GM19468 (cell line): ENCODE measurements around the gene ENGASE.
"Not testable (repeated sequence)": the region's sequence is repeated elsewhere in the genome, so short reads cannot be mapped to it uniquely, and the experiment has no call there.

ENCODE experiments used
- ATAC-seq: cut with Tn5 transposase; IDR thresholded peaks from one replicate; pipeline ENCODE4 v1.9.1; 2021; ENCODE audit warnings: mild to moderate bottlenecking, moderate library complexity, moderate number of reproducible peaks; ENCODE audit not compliant: unreplicated experiment; ENCODE audit errors: extremely low read depth

ENGASE gene, protein sequence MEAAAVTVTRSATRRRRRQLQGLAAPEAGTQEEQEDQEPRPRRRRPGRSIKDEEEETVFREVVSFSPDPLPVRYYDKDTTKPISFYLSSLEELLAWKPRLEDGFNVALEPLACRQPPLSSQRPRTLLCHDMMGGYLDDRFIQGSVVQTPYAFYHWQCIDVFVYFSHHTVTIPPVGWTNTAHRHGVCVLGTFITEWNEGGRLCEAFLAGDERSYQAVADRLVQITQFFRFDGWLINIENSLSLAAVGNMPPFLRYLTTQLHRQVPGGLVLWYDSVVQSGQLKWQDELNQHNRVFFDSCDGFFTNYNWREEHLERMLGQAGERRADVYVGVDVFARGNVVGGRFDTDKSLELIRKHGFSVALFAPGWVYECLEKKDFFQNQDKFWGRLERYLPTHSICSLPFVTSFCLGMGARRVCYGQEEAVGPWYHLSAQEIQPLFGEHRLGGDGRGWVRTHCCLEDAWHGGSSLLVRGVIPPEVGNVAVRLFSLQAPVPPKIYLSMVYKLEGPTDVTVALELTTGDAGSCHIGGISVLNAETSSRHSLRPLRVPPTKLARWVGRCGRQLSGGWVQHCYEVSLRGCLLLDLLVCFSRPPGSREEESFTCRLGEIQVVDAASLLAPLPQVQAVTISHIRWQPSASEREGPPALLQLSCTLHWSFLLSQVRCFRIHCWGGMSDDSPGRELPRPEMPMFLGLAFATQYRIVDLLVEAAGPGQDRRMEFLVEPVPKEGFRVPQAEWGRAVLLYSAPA

DNA sequence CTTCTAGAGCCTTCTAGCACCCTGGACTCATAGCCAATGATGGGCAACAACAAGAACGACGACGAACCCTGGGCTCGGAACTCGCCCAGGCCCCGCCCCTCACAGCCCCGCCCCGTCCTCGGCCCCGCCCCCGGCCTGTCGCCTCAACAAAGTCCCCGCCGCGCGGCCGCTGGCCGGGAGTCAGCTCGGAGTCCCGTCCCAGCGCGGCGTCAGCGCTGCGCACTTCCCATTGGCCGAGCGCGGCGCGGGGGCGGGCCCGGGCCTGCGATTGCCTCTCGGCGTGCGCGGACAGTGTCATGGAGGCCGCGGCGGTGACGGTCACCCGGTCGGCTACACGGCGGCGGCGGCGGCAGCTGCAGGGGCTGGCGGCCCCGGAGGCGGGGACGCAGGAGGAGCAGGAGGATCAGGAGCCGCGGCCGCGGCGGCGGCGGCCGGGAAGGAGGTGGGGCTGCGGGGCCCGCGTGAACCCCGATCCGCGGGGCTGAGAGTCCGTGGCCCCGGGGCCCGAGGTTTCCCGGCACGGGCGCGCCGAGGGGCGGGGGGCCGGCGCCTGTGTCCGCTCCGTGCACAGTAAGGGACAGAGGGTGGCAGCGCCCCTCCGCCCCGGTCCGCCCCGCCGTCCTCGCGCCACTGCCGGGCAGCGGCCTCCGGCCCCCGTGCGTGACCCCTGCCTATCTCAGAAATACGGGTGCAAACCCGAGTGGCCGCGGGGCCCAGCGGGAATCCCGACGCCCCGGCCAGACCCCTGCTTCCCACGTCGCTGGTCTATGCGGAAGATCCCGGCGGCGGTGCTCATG is at the start of gene ENGASE:
TSS of gene ENGASE (plus strand) at position 176 of the 797 bp plus-strand sequence. CDS start at position 297, 121 bp downstream.
- peak; percentile 77 for ATAC-seq

DNA sequence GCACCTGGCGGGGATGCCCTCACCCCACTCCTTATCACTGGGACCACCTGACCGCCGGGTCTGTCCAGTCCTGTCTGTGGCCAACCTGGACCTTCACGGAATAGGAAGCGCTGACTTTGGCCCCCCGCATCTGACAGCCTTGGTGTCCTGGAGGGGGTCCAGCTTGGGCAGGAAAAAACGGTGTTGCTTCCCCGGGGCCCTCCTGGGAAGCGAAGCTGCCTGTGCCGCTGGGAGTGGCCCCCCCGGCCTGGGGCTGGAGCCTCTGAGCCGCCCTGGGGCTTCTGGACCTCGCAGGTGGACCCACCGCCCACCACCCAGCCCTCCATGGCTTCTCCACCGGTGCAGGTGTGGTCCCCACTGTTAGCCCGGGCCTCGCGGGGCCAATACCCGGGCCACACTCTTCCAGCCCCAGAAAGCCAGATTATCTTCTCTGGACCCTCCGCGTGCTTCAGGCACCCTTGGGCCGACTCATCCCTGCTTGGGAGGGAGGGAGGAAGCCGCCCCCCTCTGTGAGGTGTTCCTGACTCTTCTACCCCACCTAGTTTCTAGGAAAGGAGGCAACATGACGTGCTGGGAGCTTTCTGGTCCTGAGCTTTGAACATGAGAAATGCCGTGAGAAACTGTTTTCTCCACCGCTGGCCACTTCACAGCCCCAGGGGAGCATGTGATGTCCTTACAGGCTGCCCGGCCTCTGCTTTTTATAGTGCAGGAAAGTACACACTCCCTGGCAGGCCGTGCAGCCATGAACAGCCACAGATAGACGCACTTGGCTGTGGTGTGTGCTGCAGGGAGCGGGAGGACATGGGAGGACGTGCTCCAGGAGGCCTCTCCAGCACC is 49.5 kb upstream of the ENGASE start:
- ATAC-seq = no peak

DNA sequence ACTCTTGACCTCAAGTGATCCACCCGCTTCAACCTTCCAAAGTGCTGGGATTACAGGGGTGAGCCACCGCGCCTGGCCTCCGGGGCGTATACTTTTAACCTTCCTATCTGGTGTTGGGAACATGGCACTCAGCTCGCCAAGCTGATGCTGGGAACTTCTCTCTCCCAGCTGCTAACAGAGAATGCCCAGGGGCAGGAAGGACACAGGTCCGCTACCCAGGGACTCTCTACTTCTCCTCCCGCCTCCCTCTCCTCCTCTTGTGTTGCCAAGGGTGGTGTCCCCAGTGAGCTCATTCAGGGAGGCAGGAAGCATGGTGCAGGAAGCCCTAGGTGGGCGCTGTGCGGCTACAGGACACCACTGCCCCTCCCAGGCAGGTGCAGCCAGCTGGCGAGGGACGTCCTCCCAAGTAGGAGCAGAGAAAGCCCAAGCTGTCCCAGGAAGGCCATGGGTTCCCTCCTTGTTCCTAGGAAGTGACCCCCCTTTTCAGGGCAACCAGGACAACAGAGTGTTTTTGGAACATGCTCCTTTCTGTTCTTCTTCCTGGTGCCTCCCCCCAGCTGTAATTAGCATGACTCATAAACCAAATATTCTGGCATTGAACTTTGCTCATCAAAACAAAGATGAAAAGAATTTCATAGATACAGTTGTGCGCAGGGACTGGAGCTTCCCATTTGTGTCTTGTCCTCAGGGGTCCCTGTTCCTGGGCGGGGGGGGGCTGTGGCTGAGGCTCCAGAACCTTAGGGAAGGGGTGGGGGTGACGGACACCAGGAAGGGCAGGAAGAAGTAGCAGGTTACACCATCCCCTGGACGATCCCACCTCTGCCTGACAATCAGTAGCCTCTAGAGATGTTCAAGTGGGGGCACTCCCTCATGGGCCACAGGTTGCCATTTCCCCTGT is 48.0 kb upstream of the ENGASE start:
- no peak for ATAC-seq

DNA sequence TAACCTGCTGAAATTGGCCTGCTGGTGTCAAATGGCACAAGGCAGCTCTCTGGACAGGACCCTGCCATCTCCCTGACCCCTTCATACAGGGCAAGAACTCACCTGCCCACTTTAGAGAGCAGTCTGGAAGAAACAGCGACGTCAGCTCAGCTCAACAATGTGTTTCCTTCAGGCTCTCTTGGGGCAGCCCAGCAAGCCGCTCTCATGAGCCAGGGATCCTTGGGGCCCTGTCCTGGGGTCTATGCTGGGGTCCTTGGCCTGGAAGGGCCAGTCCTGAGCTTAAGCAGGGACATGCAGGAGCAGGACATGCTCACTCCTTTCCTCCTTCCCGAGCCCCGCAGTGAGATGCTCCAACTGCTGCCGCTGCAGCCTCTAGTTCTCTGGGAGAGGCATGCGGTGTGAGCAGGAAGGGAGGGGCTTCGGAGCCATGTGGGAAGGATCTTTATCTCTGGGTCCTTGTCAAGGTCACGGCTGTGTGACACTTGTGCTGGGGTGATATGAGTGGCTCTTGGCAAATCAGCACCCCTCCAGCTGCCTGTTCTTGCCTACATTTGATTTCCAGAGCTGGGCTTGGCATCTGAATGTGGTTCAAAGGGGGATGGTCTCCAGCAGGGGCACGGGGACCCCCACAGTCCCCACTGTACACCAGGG is 47.2 kb upstream of the ENGASE start:
- no peak for ATAC-seq

DNA sequence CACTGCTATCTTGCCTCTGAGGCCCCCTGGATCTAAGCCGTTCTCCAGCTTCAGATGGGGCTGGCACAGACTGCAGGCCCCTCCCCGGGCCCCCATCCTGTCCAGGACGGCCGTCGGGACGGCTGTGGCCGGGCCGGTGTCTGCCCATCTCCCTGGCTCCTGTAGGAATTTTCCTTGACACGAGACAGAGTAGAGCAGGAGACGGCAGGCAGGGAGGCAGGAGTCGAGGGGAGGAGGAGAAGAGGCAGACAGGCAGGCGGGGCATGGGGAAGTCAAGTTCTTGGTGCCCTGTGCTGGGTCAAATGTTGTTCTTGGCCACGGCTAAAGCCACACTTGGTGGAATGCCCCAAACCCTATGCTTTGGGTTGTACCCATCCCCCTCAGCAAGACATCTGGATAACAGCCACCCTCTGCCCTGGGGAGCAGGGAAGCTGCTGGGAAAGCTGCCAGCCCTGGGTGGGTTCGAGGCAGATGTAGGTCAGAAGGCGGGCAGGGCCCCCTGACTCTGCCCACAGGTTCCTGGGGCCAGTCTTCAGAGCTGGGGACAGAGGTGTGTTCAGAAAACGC is 46.6 kb upstream of the ENGASE start:
- no peak for ATAC-seq

DNA sequence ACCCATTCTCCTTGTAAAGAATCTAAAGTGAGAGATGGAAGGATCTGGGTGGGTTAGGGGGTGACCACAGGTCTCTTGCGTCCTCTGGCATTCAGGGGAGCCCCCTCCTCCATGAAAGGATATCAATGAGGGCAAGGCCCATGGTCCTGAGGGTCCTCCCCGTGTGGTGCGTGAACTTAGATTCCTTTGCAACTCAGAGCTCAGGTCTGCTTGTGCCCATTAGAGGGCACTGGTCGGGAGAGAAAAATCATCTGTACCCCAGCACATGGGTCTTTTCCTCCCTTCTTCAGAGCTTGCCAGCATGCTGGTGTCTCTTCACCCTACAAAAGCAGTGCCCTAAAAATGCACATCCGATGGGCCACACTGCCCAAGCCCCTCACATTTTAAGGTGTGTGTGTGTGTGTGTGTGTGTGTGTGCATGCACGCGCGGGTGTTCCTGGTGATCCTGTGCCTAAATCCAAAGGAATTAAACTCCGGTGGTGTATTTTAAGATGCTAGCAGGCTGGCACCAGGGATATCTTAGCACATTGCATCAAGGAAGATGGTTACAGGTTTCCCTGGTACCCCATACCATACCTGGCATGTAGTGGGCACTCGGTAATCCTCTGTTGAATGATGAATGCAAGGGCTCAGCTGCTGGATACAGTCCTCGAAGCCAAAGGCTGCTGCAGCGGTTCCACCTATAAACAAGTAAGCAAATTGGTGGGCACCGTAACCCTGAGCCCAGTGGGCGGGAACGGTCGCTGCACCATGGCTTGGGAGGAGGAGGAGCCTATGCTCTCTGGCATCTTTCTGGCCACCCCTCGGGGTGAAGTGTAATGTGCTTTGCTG is 45.9 kb upstream of the ENGASE start:
- ATAC-seq = no peak

DNA sequence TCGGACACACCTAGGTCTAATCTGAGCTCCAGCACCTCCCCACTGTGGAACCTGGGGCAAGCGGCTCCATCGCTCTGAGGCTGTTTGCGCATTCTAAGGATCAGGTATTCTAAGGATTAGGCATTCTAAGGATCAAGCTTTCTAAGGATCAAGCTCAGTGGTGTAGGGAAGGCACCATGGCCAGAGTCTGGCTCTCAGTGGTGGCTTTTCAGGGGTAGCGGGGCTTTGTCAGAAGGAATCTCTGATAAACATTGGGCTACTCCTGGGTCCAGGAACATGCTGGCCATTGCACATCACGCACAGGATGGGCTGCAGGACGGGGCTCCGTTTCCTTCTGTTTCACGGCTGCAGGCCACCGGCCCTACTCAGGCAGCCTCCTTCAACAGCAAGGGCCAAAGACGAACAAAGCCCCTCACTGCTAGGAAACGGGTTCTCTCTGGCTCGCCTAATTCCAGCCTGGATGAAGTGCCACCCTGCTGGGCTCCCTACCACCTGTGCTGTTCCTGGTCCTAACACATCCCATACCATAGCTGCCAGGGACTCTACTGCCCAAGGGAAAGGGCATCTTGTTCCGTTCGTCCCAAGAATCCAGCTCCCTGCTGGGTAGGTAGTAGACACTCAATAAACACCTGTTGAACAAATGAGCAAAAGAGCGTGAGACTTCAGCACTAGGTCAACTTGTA is 45.2 kb upstream of the ENGASE start:
- no peak for ATAC-seq

DNA sequence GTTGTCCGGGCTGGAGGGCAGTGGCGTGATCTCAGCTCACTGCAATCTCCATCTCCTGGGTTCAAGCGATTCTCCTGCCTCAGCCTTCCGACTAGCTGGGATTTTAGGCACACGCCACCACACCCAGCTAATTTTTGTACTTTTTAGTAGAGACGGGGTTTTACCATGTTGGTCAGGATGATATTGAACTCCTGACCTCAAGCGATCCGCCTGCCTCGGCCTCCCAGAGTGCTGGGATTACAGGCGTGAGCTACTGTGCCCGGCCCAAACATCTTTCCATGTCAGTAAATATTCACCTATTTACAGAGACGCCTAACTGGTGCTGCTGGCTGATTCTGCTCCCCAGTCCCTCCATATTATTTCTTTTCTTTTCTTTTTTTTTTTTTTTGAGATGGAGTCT is 44.0 kb upstream of the ENGASE start:
- ATAC-seq = not testable (repeated sequence)

DNA sequence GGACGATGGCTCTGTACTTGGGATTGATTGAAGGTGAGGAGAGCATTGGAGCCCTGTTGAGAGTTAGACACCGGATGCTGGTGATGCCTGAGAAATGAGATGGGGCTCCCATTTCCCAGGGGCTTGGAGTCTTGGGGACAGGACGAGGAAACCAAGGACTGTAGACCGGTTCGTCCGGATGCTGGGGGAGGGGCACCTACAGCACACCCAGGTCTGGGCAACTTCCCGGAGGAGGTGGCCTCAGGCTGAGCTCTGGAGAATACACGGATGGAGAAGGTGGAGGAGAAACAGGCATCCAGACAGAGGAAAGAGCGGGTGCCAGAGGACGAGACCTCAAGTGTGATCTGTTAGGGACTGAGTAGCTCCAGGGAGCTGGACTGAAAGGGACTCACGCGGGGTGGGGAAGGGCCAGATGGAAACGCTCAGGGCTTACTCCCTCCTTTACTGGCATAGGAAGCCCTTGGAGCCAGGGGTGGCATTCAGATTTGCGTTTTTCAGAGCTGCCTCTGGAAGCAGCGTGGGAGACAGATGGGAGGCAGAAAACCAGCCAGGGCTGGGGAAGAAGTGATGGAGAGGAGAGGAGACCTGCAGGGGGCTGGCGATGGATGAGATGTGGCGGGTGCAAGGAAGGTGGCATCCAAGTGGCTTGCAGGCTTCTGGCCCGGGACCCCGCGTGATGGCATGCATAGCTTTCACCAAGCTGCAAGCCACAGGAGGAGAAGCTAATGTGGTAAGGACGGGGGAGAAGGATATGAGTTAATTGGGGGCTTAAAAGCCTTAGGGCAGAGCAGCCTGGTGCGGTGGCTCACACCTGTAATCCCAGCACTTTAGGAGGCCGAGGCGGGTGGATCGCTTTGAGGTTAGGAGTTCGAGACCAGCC is 42.4 kb upstream of the ENGASE start:
- ATAC-seq = no peak

DNA sequence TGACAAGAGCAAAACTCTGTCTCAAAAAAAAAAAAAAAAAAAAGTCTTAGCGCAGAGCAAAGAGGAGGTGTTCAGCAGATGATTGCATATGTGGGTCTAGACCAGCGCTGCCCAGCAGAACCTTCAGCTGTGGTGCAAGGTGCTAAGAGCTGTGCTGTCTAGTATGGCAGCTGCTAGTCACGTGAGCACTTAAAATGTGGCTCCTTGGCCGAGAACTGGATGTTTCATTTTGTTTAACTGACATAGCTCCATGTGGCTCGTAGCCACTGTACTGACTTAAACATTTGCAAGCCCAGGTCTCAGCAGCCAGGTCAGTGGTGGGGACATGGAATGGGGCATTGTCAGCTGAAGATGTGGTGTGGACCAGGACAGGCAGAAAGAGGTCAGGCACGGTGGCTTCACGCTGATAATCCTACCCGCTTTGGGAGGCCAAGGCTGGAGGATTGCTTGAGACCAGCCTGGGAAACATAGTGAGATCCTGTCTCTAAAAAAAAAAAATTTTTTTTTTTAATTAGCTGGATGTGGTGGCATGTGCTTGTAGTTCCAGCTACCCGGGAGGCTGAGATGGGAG is 41.5 kb upstream of the ENGASE start:
- ATAC-seq = no peak

DNA sequence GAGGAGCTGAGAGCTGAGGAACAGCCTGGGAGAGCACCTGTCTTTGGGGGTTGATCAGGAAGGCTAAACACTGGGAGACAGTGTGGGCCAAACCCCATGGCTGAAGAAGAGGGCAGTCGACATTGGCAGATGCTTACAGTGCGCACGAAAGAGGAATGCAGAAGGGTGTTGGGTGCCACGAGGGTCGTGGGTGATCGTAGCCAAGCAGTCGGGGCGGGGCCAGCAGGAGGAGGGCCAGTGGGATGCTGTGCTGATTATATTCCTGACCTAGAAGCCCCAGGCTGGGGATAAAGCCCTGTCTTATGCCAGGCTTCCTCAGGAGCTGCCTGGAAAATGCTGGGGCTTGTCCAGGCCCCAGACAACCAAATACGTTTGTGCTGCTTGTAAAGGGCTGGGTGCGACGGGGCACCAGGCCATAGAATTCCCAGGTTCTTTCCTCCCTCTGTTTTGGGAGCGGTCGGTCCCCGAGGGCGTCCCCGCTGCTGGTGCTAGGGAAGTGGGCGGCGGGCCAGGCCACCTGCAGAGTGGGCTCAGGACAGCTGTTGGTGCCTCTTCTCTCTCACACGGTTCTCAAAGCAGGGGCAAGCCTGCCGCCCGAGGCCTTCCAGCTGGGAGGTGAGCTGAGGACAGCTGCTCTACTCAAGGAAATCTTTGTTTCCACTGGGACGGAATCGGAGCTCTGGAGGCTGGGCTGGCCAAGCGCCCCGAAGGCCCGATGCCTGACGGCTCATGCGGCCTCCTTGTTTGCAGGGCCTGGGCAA is 40.7 kb upstream of the ENGASE start:
- no peak for ATAC-seq

DNA sequence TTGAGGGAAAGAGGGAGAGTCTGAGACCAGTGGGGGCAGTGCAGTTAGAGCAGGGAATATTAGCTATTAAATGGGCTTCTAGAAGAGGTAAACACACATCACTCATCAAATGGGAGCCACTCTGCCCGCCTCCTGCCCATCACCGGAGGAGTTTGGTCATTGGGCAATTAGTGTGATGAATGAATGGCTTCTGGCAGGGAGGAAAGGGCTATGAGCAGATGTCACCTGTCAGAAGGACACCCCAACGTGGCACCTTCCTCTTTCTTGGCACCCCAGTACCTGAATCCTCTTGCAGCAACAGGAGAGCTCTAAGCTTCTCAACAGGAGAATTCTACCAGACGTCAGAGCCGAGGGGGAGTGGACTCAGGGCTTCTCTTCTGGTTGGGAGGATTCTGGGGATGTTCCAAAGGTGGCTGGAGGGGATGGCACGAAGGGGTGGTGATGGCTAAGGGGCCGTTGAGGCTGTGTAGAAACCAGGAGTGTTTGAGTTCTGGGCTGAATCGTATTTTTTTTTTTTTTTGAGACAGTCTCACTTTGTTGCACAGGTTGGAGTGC is 39.6 kb upstream of the ENGASE start:
- no peak for ATAC-seq

DNA sequence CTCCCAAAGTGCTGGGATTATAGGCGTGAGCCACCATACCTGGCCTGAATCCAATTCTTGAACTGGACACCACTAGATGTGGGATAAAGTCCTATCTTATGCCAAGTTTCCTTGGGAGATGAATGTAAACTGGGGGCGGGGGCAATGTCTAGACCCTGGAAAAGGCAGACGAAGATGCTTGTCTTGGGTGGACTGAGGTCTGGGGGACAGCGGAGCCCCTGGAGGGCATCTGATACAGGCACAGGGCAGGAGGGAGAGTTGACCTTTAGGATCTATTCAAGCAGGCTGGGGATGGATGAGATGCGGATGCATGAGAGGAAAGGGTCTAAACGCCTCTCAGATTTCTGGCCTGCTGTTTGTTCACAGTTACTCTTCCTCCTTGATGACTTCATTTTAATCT is 38.9 kb upstream of the ENGASE start:
- no peak for ATAC-seq

DNA sequence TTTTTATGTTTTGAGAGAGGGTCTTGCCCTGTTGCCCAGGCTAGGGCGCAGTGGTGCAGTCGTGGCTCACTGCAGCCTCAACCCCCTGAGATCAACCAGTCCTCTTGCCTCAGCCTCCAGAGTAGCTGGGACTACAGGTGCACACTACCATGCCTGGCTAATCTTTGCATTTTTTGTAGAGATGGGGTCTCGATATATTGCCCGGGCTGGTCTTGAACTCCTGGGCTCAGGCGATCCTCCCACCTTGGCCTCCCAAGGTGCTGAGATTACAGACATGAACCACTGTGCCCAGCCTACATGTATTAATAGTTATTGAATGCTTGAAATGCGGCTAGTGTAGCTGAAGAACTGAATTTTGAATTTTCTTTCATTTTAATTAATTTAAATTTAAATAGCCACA is 38.4 kb upstream of the ENGASE start:
- no peak for ATAC-seq
